ENCODE measurements around the gene PAX8. TPM values are rescaled to one million over a fixed set of nuclear protein-coding genes. Genes with fewer than 3 reads are reported as not detected.
"Not testable (repeated sequence)": the region's sequence is repeated elsewhere in the genome, so short reads cannot be mapped to it uniquely, and the experiment has no call there.

PAX8 gene
- 2.3 and 4.2 TPM in 2 replicates for total RNA-seq (2014; rRNA removed)
- polyA plus RNA-seq (2012): 12.6 TPM

DNA sequence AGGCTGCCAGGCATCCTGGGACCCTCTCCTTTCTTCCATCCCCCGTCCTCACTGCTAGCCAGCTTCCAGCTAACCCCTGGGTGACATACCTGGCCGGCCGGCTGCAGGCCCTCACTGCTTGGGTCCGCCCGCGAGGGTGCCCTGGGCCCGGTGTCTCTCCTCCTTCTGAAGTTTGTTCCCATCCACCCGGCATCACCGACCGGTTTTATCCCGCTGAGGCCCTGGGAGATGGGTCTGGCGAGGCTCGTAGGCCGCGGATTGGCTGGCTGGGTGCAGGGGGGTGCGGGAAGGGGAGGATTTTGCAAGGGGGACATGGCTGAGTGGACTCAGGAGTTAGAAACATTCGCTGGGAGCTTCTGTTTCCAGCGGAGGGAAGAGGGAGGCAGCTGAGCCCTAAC lies at the start of gene PAX8:
PAX8 (minus strand) TSS at position 180 of the 398 bp plus-strand sequence. CDS start 527 bp downstream, outside the sequence.
- DNase-seq (ENCODE audit: low read depth): no peak

DNA sequence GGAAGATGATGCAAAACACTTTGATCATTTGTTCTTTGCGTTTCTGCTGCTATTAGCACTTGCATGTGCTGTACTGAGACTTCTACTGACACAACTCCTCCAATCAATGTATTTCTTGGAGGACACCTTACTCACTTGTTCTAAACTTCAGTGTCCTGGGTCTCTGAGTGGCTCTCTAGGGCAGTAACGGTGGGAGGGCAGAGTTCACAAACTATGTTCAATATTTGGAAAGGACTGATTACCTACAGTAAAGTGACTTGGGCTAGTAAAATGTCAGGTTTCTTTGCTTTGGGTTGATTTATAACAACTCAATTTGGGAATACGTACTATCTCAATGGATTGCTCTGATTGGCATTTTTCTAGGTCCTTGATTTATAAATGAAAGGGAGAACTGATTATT lies 49.3 kb upstream of the PAX8 start:
- DNase-seq (ENCODE audit: low read depth): no peak

DNA sequence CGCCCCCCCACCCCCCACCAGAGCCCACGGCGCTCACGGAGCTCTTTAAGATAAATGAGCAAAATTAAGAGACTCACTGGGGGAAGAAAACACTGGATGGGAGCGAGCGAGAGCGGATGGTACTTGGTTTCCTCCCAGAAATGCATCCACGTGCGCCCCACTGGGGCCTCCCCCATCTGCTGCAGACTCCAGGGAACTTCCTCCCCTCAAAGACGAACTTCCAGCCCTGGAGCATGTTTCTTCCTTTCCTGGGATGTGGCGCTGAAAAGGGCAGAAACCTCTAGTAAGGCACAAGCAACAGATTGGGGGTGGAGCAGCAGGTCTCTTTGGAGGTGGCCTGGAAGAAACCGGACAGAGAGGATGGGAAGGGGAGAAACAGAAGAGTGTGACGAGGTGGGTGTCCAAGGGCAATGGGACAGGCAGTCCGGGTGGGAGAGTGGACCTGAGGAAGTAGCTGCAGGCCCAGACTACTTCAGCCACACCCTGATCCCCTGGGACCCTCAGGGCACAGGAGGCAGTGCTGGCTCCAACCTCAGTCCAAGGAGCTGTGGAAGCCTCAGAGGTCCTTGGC lies 46.5 kb upstream of the PAX8 start:
- DNase-seq (ENCODE audit: low read depth): peak; percentile 34

DNA sequence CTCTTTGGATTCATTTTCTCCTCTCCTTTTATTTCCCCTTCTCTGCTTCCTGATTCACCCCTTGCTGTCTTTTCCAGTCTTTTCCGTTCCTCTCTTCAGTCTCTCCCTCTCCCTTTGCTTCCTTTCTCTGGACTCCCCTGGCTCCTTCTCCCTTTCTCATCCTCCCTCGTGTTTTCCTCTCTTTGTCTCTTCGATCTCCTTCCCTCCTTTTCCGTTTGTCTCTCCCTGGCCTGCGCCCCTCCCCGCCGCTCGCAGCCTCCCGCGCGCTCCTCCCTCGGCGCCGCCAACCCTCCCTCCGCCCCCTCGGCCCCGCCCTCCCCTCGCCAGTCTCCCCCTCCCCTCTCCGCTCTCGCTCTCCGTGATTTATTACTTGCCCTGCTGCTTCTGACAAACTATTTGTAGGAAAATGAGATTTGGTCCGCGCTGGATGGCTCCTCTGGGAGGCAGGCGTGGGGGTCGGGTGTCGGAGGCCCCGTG lies 46.0 kb upstream of the PAX8 start:
- peak; percentile 86 for DNase-seq (ENCODE audit: low read depth)

DNA sequence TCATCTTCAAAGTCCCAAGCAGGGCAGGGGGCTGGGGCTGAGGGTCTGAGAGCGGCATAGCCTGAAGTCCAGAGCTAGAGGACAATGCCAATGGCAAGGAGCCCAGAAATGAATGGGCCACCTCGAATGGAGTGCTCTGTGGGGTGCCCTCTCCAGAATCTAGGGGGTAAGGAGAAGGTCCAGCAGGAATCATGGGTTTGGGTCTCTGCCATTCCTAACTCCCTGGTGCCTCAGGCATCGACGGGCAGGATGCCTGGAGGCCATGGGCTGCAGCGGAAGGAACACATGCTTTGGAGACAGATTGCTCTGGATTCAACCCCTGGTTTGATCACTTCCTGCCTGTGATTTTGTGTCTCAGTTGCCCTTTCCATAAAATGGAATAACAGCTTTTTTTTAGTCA lies 44.4 kb upstream of the PAX8 start:
- not testable (repeated sequence) for DNase-seq (ENCODE audit: low read depth)

DNA sequence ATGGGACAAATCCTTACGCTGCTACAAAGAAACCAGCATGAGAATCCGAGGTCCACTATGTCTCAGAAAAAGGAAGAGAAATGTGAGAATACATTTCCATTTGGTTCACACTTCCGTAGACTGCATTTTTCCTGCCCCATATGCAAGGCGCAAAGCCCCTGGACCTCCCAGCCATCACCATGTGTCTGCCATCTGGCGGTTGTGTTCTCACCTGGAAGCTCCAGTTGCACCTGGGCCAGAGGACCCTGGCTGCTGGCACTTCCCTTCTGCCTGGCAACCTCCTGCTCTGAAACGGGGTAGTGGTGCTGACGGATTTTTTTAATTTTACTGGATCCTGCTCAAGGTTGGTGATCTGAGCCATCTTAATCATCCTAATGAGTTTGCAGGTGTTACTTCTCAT lies 41.4 kb upstream of the PAX8 start:
- DNase-seq (ENCODE audit: low read depth): not testable (repeated sequence)

DNA sequence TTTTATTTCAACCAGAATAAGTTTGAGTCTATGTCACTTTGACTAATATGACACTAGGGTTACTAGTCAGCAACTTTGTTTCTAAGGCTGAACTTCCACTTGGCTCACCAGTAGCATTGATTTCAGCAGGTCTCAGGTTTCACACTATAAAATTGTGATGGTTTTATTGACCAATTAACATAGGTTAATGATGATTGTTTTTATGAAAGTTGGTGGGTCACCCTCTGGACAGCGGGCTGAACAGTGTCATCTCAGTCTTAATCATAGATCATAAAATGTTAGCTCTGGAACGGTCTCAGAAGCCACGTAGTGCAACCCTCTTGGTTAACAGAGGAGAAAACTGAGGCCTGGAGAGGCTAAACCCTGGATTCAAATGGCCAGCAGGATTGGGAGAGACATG lies 40.2 kb upstream of the PAX8 start:
- DNase-seq (ENCODE audit: low read depth): not testable (repeated sequence)

DNA sequence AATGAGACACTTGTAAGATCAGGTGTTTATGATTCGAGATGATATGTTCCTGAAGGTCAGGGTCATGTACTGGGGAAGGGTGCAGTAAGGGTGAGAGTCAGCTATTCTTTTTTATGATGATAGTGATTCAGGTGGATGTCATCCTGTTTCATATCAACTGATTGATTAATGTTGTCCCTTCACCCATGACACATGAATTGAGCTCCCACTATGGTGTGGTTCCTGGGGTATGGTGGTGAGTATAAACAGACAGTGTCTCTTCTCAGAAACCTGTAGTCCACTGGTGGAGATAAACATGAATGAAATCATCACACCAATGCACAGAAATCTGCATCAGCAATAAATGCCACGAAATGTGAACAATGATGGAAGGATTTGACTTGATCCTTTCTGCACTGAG lies 37.4 kb upstream of the PAX8 start:
- no peak for DNase-seq (ENCODE audit: low read depth)

DNA sequence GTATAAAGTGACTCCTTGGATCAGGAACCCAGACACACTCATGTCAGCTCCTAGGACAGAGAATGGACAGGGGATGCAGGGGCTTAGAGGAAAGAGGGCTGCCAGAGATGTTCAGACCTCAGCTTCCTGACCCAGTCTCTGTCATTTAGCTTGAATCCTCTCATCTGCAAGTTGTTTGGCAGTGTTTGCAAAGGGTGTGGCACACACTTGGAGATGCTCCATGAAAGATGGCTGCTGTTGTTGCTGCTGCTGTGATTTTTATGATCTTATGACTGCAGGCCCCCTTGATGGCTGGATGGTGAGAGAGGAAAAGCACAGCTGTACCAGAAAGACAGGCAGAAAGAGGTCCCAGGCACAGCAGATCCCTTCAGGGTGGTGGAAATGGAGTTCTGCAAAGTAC lies 35.9 kb upstream of the PAX8 start:
- not testable (repeated sequence) for DNase-seq (ENCODE audit: low read depth)

DNA sequence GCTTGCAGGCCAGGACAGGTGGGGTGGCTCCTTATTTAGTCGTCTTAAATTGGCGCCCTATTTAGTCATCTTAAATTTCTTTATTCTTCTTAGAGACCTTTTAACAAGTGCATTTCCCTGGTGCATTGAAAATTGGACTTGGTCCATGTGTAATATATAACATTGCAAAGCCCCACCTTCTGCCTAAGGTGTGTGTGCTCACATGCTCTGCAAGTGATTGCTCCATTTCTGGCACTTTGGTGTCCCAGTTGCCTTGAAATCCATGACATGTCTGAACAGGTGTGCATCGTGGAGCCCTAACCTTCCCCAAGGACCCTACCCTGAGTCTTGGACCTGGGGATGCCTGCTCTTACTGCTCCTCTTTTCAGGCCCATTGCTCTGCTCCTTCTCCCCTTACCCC lies 35.5 kb upstream of the PAX8 start:
- DNase-seq (ENCODE audit: low read depth): not testable (repeated sequence)

DNA sequence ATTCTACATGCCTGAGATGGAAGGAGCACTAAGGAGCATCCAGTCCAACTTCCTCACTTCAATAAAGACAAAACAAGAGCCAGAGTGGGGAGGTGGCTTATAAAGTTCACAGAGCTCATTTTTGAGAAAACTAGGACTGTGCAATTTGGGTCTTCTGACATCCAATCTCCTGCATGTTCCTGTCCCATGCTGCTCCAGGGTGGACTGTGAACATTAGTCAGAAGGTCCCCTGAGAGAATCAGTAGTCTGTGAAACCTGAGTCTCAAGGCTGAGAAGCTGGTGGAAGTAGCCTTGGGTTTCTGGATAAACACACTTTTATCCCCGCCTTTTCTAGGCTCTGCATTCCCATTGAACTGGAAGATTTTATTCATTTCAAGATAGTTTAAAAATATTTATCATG lies 33.1 kb upstream of the PAX8 start:
- DNase-seq (ENCODE audit: low read depth): peak; percentile 86

DNA sequence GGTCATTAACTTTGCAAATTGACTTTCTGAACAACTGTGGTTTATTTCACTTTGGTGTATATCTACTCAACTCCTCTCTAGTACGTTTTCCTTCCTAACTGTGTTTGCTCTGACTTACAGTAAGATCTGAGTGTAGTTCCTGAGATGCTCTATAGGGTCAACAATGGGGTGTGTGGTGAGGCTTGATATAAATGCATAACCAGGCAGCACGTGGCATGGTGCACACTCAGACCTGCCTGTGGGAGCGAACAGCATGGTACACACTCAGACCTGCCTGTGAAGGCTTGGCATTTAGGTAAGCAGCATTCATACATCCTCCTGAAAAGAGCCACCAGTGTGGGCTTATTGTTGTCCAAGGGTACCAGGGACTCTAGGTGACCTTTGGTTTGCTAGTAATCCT lies 32.5 kb upstream of the PAX8 start:
- not testable (repeated sequence) for DNase-seq (ENCODE audit: low read depth)

DNA sequence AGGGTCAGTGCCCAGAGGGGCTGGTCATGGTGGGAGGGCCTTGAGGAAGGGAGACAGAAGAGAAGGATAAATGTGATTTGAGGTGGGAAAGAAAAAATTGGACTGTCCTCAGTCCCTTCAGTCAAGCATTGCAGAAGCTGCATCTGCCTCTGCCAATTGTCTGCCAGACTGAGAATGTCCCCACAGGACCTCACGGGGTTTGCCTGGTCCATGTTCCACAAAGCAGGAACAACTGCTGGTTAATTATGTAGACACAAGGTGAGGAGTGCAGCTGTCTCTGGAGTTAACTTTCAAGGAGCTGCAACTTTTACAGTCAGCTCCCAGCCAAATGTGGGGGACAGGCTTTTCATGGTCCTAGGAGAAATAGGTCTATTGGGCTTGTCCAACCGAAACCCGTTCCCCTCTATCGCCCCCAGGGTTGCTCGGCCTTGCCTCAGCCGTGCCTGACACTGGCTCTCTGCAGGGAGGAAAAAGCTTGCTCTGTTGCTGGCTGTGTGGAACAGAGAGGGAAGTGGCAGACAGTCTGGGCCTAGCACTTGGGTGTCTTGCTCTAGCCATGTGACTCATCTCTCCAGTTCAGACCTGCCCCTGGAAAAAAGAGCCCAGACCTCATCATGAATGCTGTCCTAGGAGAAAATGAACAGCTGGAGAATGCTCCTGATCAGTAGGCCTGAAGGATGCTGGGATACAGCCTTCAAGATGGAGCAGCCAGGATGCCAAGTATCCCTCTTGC lies 31.1 kb upstream of the PAX8 start:
- DNase-seq (ENCODE audit: low read depth): peak; percentile 86

DNA sequence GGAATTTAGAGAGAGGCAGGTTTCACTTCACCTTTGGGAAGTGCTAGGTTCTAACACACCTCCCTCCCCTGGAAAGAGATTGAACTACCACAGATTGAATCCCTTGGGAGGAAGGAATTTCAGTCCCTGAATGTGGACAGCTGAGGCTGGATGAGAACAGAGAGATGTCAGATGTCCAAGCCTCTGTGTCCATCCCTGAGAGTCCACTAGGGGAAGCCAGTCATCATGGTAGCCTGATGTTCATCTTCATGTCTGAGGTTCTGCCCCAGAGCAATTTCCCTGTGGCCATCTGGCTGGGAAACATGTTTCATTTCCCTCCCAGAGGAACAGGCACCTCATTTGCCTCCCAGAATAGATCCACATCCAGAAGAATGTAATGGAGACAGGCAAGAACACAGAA lies 30.1 kb upstream of the PAX8 start:
- DNase-seq (ENCODE audit: low read depth): peak; percentile 70

DNA sequence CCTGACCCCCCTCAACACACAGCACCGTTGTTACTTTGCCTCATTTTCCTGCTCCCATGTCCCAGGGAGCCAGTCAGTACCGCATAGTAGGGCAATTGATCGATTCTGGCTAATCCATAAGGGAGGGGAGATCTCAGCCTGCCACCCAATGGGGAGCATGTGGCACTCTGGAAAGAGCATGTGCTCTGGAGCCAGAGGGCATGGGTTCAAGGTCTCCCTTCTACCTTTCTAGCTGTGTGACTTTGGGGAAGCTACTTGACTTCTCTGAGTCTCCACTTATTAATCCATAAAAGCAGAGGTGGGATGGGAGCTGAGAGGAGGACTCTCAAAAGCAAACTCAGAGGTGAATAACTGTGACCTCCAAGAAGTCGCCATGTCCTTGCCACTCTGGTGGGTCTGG lies 27.5 kb upstream of the PAX8 start:
- not testable (repeated sequence) for DNase-seq (ENCODE audit: low read depth)

DNA sequence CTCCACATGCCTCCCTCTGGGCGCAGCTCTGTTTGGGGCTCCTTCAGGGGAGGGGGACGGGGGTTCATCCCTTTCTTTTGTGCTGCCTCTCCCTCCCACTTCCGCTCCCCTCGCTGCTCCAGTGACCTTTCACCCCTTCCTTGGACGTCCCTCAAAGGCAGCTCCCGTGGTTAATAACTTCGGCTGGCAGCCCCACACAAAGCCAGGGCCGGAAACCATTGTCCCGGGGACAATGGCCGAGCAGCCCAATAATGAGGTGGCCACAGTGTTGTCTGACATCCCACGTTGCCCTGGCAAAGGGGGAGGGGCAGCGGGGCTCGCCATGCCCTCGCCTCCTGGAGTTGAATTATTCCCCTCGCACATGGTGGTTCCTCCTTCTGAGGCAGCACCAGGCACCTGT lies 27.0 kb upstream of the PAX8 start:
- not testable (repeated sequence) for DNase-seq (ENCODE audit: low read depth)

DNA sequence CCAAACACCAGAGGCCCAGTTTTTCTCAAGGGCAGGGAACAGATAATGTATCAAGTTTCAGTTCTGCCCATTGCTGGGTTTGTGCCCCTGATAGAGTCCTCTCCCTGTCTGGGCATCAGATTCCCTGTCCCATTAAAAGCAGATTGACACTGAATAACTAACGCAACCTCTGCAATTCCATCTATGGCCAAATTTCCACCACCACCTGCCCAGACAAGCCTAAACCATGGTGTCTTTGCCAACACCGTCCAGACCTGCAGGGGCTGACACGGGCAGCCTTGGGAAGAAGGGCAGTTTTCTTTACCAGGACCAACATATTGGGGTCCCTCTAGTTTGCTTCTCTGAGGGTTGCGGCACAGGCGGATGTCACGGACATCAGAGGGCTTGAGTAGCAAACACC lies 26.4 kb upstream of the PAX8 start:
- DNase-seq (ENCODE audit: low read depth): no peak

DNA sequence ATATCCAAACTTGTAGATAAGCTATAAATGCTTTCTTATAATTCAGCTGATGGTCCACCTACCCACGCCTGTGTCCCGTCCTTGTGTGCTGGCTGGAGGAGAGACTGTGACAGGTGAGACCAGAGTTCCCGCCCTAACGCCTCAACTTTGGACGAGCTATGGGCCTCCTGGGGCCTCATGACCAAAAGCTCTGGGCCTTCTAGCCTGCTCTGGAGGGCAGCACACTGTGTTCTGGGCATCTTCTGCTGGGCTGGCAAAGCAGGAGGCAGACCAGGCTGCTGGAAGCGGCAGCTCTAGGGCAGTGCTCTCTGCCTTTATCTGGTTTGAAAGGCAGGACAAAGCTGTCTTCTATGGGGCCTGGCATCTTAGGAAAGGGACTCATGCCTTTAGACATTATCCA lies 26.0 kb upstream of the PAX8 start:
- DNase-seq (ENCODE audit: low read depth): no peak

DNA sequence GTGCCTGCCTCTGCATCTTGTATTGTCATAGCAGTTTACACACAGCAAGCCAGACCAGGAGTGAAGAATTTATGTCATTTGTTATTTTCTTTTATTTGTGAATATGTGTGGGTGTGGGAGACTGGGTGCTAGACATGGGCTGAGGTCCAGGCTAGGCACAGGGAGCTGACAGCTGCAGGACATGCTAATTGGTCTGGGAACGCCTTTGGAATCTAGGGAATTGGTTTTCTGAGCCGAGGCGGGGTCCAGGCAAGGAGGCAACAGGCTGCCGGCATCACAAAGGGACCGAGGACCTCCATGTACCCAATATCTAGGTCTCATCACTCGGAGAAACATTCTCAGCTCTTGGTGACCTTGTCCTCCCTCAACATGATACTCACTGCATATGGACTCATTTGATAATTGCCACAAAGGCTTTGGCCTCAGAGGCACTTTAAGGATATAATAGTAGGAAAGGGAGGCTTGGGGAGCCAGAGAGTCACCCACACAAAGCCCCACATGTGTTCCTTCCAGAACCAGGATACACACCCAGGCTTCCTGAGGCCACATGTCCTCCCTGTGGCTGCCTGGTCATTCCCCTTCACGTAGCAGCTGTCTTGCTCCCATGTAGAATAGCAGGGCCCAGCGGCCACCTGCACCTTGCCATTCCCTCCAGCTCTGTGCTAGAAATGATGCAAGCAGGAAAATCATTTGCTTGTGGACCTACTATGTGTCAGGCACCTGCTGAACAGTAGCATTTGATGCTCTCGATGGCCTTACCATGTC lies 23.7 kb upstream of the PAX8 start:
- peak; percentile 10 for DNase-seq (ENCODE audit: low read depth)

DNA sequence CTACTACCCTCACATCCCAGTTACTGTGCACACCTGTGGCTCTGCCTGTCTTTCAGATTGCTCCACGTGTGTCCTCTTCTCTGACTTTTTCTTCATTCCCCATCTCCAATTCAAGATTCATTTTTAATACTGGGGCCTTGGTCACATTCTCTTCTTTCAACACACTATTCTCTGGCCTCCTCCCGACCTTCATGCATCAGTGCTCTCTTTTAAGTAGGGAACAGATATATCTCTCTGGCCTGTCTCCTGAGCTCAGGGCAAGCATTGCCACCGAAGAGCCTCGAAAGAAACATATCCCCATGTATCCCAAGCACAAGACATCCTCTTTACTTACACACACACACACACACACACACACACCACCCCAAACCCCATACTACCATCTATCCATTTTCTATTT lies 21.6 kb upstream of the PAX8 start:
- no peak for DNase-seq (ENCODE audit: low read depth)

DNA sequence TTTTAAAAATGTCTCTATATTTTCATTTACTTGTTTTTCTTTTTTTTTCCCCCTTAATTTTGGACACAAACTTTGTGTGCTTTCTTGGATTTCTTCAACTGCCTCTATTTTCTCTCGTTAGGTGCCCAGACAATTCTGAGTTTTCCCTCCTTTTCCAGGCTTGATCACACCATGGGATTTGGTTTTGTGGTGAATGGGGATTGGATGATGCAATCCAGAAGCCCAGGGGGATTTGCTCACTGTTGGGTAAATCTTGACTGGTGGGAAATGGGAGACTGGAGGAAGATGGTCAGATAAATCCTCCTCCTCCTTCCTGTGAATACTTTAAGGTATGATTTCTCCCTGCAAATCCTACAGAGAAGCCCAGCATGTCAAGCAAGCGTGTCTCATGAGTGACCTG lies 19.5 kb upstream of the PAX8 start:
- peak; percentile 6 for DNase-seq (ENCODE audit: low read depth)

DNA sequence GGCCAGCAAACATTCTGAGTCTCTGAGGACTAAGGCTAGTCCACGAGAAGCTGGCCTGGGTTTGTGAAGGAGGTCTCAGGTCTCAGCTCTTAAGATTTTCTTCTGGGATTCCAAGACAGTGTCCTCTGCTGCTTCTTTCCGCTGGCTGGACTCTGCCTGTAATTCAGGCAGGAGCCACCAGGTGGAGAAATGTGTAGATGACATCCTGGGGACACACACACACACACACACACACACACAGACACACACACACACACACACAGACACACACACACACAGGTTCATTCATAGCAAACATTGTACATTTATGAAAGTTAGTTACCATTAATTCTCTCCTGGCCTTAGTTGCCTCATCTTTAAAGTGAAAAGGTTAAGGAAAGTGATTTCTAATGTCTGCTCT lies 18.9 kb upstream of the PAX8 start:
- DNase-seq (ENCODE audit: low read depth): peak; percentile 10

DNA sequence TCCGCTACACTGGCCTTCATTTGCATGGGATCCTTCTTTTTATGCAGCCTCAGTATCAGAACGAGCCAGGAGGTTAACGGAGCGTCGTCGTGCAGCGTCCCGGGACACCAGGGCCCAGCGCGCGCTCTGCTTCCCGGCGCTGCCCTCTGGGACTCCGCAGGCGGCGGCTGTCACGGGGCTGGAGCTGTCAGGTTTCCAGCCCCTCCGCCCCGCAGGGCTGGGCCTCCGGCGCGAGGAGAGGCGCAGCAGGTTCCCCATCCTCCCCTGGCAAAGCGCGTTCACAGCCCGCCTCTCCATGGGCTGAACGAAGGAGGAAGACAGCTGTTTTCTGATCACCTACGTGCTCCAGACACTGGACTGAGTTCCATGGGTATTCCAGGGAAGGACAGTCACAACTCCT lies 12.5 kb upstream of the PAX8 start:
- no peak for DNase-seq (ENCODE audit: low read depth)

Data from LHCN-M2 (cell line).